SHP77 (cell line): Measurements from ENCODE around the gene KIF5A.
"Not testable (repeated sequence)": the region's sequence is repeated elsewhere in the genome, so short reads cannot be mapped to it uniquely, and the experiment has no call there.

Source experiments
- DNase-seq, 2 experiments: peaks; one replicate each; lab custom pipeline; 2025; lab: John Stamatoyannopoulos, UW

KIF5A gene

DNA sequence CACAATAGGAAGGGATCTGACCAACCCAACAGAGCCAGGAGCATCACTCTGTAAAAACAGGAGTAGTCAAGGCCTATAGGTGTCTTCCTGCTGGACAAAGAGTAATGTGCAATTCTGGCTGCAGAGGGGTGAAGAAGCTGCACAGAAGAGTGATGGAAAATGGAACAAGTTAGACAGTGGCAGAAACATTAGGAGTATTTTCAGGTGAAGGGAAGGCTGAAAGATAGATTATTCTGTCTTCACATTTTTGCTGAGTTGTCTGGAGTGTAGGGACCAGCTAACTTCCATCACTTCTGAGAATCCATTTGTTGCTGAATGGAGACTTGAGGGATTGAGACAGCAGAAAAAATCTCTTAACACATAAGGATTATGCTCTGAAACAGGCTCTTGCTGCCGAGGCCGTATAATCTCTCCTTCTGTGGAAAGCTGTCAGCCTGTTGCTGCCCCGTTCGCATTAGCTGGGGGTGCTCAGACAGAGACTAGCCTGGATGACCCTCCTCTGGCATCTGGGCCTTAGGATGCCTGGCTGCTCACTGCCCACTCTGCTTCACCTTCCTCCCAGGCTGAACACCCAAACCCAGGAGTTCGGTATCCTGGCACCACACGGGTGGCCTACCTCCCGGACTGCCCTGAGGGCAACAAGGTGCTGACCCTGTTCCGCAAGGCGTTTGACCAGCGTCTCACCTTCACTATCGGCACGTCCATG is 58.3 kb downstream of the KIF5A start:
- no peak for DNase-seq

- DNase-seq = no peak
Measured at GRCh38 chr12:57609101-57609780, 59.4 kb downstream of the KIF5A start.

GRCh38 chr12:57609781-57610553 is 60.1 kb downstream of the KIF5A start:
- DNase-seq = no peak

- DNase-seq = no peak
Measured at GRCh38 chr12:57610554-57611107, 60.8 kb downstream of the KIF5A start.

GRCh38 chr12:57611108-57611826 is 61.4 kb downstream of the KIF5A start, which contains the start of gene ARHGEF25:
Gene ARHGEF25 (plus strand): TSS chr12:57611435. CDS start chr12:57611895, 460 bp downstream.
- DNase-seq = peak; percentile 41 to 47

DNA sequence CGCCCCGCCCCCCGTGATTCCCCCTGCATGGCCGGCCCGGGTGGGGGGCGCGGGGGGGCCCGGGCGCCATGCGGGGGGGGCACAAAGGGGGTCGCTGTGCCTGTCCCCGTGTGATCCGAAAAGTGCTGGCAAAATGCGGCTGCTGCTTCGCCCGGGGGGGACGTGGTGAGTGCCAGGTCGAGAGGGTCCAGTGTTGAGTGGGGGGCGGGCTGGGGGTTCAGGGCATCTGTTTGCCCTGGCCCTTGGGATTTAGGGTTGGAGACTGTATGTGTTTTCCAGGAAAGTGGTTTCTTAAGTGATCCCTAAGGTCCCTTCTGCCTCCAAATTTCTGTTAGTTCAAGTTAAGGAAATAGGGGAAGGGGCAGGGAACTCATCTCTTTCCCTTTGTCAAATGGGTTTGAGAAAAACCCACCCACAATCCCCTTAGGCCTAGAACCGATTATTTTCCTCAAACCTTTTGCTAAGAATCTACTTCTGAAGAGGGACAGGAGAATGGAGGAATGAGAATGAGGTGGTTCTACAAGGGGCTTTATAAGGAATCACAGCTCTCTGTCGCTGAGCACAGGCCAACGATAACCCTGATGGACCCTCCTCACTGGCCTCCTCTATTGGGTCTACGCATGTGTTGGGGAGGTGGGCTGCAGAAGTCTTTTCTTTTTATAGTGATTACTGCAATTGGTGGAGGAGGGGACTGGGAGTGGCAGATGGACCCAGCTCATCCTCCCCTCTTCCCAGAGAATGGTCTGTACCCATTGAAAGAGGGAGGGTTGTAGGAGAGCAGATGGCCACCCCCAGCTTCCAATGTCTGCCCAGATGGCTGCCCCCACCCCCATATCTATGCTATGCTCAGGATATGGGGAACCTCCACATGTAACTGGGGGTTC is 62.2 kb downstream of the KIF5A start:
- no peak for DNase-seq

- no peak for DNase-seq
Measured at GRCh38 chr12:57612711-57613426, 63.0 kb downstream of the KIF5A start.

GRCh38 chr12:57613427-57614109 is 63.7 kb downstream of the KIF5A start:
- no peak for DNase-seq

DNA sequence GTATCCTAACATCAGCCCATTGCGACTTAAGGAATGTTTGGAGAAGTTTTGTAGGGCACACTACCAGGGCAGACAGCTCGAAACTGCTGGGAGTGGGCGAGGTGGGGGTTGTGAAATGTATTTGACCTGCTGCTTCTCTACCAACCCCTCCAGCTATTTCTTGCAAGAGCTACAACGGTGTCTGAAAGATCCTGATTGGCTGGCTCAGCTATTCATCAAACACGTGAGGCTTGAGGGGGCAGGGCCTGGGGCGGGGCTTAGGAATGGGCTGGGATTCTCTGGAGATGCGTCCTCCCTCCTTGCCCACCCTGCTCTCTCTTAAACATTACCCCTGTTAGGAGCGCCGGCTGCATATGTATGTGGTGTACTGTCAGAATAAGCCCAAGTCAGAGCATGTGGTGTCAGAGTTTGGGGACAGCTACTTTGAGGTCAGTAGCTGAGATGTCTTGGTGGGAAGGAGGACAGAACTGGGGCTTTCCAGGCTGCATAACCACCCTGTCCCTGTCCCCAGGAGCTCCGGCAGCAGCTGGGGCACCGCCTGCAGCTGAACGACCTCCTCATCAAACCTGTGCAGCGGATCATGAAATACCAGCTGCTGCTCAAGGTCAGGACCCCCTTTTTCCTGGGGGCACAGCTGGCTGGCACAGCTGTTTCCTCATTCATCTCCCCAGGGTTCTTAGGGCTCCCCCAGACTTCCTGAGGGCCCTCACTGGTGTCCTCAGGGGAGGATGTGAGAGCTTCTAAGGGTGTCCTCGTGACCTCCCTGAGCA is 64.5 kb downstream of the KIF5A start:
- no peak for DNase-seq

- no peak for DNase-seq
Measured at GRCh38 chr12:57614948-57615500, 65.2 kb downstream of the KIF5A start.

- no peak for DNase-seq
Measured at GRCh38 chr12:57615637-57616036, 65.8 kb downstream of the KIF5A start.

DNA sequence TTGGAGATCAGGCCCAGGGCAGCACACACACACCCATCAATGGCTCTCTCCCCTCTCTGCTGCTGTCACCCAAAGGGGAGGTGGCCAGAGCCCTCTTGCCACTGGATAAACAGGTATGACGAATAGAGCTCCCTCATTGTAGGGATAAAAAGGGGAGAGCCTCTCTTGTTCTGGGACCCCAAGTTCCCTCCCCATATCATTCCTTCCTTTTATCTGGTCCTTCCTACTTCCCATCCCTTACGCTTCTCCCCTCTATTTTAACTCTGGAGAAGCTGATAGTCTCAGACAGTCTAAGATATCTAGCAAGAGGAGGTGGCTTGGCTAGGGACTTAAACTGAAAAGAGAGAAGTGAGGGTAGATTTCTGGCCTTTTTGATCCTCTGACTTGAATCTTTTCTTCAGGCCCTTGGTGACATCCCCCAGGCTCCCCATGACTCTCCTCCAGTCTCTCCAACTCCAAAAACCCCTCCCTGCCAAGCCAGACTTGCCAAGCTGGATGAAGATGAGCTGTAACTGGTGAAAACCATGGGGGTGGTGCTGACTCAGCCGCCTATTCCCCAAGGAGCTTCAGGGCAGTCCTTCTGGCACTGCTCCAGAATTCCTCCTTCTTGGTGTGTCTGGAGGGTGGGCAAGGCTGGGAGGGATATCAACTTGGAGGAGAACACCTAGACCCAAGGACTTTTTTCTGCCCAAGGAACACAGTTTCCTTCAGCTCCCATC is 66.7 kb downstream of the KIF5A start:
- no peak for DNase-seq

GRCh38 chr12:57617942-57618341 is 68.1 kb downstream of the KIF5A start:
- DNase-seq = no peak

DNA sequence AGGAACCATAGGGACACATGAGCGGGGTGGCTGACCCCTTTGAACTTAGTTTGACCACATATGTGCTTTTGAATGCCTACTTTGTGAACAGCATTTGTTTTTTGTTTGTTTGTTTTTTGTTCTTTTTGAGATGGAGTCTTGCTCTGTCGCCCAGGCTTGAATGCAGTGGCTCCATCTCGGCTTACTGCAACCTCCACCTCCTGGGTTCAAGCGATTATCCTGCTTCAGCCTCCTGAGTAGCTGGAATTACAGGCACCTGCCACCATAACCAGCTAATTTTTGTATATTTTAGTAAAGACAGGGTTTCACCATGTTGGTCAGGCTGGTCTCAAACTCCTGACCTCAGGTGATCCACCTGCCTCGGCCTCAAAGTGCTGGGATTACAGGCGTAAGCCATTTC is 68.6 kb downstream of the KIF5A start:
- not testable (repeated sequence) for DNase-seq

DNA sequence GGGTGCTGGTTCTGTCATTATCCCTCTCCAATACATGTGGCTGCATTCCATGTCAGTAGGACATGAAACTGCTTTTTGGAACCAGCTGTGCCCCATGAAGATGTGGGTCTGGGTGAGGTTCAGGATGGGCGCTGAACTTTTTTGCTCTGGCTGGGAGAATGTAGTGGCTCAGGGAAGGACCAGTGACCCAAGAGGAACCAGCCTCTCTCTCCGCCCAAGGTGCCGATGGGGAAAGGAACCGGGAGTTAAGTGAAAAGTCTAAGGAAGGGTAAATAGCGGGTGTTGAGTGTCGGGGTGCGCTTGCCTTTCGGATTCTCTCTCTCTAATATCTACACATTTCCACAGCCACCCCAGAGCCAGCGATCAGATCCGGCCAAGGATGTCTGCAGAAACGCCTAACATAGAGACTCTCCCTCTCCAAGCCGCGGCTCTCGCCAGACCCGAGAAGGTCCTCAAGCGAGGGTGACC is 69.2 kb downstream of the KIF5A start:
- DNase-seq = no peak

DNA sequence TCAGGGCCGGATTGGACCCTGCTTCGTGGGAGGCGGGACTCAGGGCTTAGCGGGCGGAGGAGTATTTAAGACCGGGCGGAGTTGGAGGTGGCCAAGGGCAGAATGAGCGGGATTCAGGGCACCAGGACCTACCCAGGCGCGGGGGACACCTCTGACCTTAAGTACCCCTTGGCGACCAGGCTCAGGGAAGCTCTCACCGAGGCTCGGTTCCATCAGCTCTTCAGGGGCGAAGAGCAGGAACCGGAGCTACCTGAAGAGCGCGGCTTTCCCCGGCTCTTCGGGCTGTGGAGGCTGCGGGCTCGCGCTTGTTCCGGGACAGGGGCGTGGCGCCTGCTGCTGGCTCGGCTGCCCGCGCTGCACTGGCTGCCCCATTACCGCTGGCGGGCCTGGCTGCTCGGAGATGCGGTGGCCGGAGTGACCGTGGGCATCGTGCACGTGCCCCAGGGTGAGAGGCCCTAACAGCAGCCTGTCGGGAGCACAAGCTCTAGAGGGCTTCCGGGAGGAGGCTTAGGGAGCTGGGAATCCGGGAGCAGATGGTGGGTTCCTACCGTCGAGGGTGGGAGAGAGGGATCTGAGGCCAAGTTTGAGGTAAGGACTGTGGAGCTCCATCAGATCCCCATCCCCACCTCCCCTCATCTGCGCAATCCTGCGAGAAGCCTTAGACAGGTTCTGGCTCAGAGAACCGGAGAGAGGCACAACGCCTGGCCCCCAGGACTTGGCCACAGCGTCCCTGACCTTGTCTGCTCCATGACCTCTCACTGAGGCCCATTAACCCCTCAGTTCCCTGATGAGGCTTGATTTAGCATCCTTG is 69.8 kb downstream of the KIF5A start:
- no peak for DNase-seq
